HG02840 (cell line): ENCODE measurements around the gene DDR2.

Experiments used
- ATAC-seq: cut with Tn5 transposase; IDR thresholded peaks from one replicate; pipeline ENCODE4 v1.9.1; 2021; ENCODE audit warnings: mild to moderate bottlenecking, moderate library complexity, moderate number of reproducible peaks; ENCODE audit not compliant: unreplicated experiment, low FRiP score

The DDR2 gene

GRCh38 chr1:162670928-162671663 is 38.8 kb downstream of the DDR2 start:
- ATAC-seq = no peak

GRCh38 chr1:162671664-162672410 is 39.6 kb downstream of the DDR2 start:
- no peak for ATAC-seq

GRCh38 chr1:162672622-162673260 is 40.5 kb downstream of the DDR2 start:
- ATAC-seq = no peak

- ATAC-seq = no peak
These were observed 41.9 kb downstream of the DDR2 start for GRCh38 chr1:162674034-162674608.

- ATAC-seq = no peak
These were observed 43.8 kb downstream of the DDR2 start for GRCh38 chr1:162676087-162676486.

GRCh38 chr1:162676750-162677149 is 44.5 kb downstream of the DDR2 start:
- no peak for ATAC-seq

- ATAC-seq = no peak
These were observed 45.5 kb downstream of the DDR2 start for GRCh38 chr1:162677607-162678371.

- no peak for ATAC-seq
These were observed 46.2 kb downstream of the DDR2 start for GRCh38 chr1:162678439-162678838.

GRCh38 chr1:162679298-162679697 is 47.0 kb downstream of the DDR2 start:
- ATAC-seq = no peak

GRCh38 chr1:162680419-162681121 is 48.3 kb downstream of the DDR2 start:
- ATAC-seq = no peak

GRCh38 chr1:162681122-162681436 is 48.8 kb downstream of the DDR2 start:
- no peak for ATAC-seq

- no peak for ATAC-seq
These were observed 49.8 kb downstream of the DDR2 start for GRCh38 chr1:162682013-162682419.

GRCh38 chr1:162687870-162688269 is 55.6 kb downstream of the DDR2 start:
- no peak for ATAC-seq

GRCh38 chr1:162688521-162688920 is 56.3 kb downstream of the DDR2 start:
- ATAC-seq = no peak

GRCh38 chr1:162688931-162689330 is 56.7 kb downstream of the DDR2 start:
- ATAC-seq = no peak

- no peak for ATAC-seq
These were observed 57.7 kb downstream of the DDR2 start for GRCh38 chr1:162689745-162690671.

- ATAC-seq = no peak
These were observed 58.6 kb downstream of the DDR2 start for GRCh38 chr1:162690672-162691434.

- no peak for ATAC-seq
These were observed 59.8 kb downstream of the DDR2 start for GRCh38 chr1:162691999-162692575.
